HG02938 (cell line): ENCODE measurements around the gene TMEM135.

ENCODE experiments used
- ATAC-seq: cut with Tn5 transposase; IDR thresholded peaks from one replicate; pipeline ENCODE4 v1.9.1; 2021; ENCODE audit warnings: mild to moderate bottlenecking, moderate library complexity; ENCODE audit not compliant: unreplicated experiment

Gene TMEM135

DNA sequence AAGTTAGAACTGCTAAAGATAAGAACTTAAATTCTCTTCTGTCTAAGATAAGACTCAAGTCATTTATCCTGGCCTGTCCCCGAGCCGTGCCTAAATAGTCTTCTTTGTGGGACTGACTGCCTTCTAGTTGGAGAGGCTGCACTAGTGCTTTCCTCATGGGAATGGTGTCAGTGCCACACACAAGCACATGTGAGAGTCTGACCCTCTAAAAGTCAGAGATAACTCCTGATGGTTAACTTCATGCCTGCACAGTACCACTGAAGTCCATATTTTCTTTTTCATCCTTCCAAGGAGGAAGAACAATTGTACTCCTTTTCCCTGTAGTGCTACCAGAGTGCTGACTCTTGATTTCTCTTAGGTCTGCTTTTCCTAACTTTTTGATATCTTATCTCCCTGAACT is 309.7 kb downstream of the TMEM135 start:
- no peak for ATAC-seq

GRCh38 chr11:87347854-87348253 is 310.1 kb downstream of the TMEM135 start:
- ATAC-seq = no peak

- ATAC-seq = no peak
These were observed 313.9 kb downstream of the TMEM135 start for GRCh38 chr11:87351676-87352075.

- ATAC-seq = peak; percentile 96
These were observed 315.3 kb downstream of the TMEM135 start for GRCh38 chr11:87352759-87353707.

- ATAC-seq = no peak
These were observed 316.1 kb downstream of the TMEM135 start for GRCh38 chr11:87353771-87354345.

DNA sequence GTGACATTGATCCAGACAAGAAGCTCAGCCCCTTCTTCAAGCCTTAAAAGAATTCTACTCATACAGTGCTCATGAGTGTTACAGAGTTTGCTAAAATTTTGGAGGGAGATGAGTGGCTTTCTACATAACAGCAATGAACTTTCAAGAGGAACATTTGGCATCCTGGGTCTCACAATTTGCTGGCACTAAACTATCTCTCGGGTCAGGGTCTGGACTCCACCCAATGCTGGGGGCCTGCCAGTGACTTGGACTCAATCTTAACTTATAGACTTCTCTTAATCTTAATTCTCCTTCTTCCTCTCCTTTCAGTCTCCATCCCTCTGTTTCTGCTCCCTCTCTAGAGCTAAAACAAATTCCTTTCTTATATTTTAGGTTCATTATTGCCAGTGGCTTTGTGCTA is 317.9 kb downstream of the TMEM135 start:
- no peak for ATAC-seq

DNA sequence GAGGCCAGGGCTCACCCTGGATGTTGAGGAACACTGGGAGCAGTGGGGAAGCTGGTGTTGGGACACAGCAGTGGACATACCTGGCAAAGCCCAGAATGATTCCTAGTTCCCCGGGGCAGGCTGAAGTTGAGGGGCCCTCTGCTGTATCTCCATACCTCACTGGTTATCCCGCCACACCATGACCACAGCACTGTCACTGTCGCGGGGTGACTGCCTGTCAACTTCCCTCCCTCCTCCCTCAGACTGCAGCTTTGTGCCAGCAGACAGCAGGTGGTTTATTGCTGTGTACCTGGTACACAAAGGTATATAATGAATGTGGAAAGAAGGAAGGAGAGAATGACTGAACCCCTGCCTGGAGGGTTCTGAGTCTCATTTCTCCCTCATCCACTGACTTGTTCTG is 318.7 kb downstream of the TMEM135 start:
- no peak for ATAC-seq

DNA sequence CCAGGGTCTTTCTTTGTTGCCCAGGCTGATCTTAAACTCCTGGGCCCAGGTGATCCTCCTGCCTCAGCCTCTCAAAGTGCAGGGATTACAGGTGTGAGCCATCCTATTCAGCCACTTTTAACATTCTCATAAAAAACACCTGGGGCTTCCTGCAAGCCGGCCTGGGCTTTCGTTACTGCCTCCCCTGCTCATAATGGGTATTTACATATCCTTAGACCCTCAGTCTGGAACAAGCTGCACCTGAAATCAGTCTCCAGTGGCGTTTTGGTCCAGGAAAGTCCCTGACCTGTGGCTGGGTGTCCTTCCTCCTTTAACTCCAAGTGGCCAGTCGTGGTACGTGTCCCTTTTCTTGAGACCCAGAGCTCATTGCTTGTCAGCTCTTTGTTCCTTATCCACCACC is 320.7 kb downstream of the TMEM135 start:
- no peak for ATAC-seq

- no peak for ATAC-seq
These were observed 321.7 kb downstream of the TMEM135 start for GRCh38 chr11:87359401-87359800.

DNA sequence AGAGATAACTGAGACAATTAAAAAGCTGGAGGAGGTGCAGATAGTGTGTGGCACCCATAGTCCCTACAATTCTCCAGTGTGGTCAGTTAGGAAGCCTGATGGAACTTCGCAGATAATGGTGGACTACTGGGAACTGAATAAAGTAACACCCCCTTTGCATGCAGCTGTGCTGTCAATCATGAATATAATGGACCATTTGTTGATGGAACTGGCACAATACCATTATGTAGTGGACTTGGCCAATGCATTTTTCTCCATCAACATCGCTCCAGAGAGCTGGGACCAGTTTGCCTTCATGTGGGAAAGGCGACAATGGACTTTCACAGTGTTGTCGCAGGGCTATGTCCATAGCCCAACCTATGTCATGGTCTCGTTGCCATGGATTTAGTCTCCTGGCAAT is 324.2 kb downstream of the TMEM135 start:
- no peak for ATAC-seq

GRCh38 chr11:87366346-87366745 is 328.6 kb downstream of the TMEM135 start:
- ATAC-seq = no peak

- ATAC-seq = no peak
These were observed 329.1 kb downstream of the TMEM135 start for GRCh38 chr11:87366763-87367405.

DNA sequence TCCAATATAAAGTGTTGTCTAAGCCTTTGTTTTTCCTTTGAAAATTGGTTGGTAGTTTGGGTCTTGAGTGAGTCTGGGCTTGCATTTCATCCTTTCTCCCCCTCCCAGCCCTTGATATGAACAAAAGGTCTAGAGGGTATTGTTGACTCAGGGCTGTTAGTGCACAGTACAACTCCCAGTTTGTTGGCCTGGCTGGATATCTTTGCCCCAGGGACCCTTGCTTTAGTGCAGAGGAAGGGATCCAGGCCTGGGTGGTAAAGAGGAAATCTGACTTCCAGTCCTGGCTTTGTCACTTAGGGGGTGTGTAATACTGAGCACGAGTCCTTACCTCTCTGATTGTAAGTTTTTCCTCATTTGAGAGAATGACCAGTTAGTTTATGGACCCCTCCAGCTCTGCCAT is 330.4 kb downstream of the TMEM135 start:
- no peak for ATAC-seq

GRCh38 chr11:87368858-87369480 is 331.2 kb downstream of the TMEM135 start:
- no peak for ATAC-seq

GRCh38 chr11:87369888-87370287 is 332.2 kb downstream of the TMEM135 start:
- ATAC-seq = no peak

GRCh38 chr11:87372065-87372464 is 334.3 kb downstream of the TMEM135 start:
- ATAC-seq = no peak
